Type B pancreatic cell (in vitro differentiated cells): Measurements from ENCODE around the gene TMEM267. TPM values are rescaled to one million over a fixed set of nuclear protein-coding genes. Genes with fewer than 3 reads are reported as not detected.
A peak's percentile ranks its signal among the peaks of the same experiment; 100 is the strongest.
"Not testable (repeated sequence)": the region's sequence is repeated elsewhere in the genome, so short reads cannot be mapped to it uniquely, and the experiment has no call there.

Experiments used
- DNase-seq: peaks from one replicate; pipeline ENCODE4 v3.0.0; 2021; ENCODE audit warnings: mixed read lengths; ENCODE audit not compliant: unreplicated experiment; ENCODE audit errors: extremely low spot score
- H3K27ac Mint-ChIP-seq: 2 replicates; pipeline ENCODE4 v1.8.0; 2021; ENCODE audit warnings: mild to moderate bottlenecking, mixed read lengths
- H3K27me3 Mint-ChIP-seq: 2 replicates; pipeline ENCODE4 v1.8.0; 2021; ENCODE audit warnings: mixed read lengths
- H3K36me3 Mint-ChIP-seq: 2 replicates; pipeline ENCODE4 v1.8.0; 2021; ENCODE audit warnings: mixed read lengths
- H3K4me1 Mint-ChIP-seq: one replicate; pipeline ENCODE4 v1.8.0; 2021; ENCODE audit warnings: mixed read lengths; ENCODE audit not compliant: unreplicated experiment
- H3K4me3 Mint-ChIP-seq: 2 replicates; pipeline ENCODE4 v1.8.0; 2021; ENCODE audit warnings: mild to moderate bottlenecking, mixed read lengths
- H3K9me3 Mint-ChIP-seq: 2 replicates; pipeline ENCODE4 v1.8.0; 2021; ENCODE audit warnings: mixed read lengths
- total RNA-seq: library from RNA; stranded (reverse); gene quantifications from 2 replicates; pipeline ENCODE4 v1.2.1, GENCODE V29; 2021; ENCODE audit warnings: low replicate concordance
- TF ChIP-seq, protein P1 (sequence below): fragments of 200-600 bp; sonication (generic); conservative IDR thresholded peaks from 2 replicates; pipeline ENCODE4 v1.5.0; 2021; ENCODE audit warnings: antibody characterized with exemption, mild to moderate bottlenecking

The TMEM267 gene
- total RNA-seq, 1 donor from 2014 or later, result 11.4 TPM

- no peaks in the 10 kb centered on the region for H3K36me3 Mint-ChIP-seq
- H3K27me3 Mint-ChIP-seq, result no peaks in the 10 kb centered on the region
- no peak within 1 kb of the TSS for H3K27ac Mint-ChIP-seq
- no peaks in the 10 kb centered on the region for H3K4me1 Mint-ChIP-seq
- no peaks in the 10 kb centered on the region for H3K9me3 Mint-ChIP-seq
- TF ChIP-seq, protein P1, sequence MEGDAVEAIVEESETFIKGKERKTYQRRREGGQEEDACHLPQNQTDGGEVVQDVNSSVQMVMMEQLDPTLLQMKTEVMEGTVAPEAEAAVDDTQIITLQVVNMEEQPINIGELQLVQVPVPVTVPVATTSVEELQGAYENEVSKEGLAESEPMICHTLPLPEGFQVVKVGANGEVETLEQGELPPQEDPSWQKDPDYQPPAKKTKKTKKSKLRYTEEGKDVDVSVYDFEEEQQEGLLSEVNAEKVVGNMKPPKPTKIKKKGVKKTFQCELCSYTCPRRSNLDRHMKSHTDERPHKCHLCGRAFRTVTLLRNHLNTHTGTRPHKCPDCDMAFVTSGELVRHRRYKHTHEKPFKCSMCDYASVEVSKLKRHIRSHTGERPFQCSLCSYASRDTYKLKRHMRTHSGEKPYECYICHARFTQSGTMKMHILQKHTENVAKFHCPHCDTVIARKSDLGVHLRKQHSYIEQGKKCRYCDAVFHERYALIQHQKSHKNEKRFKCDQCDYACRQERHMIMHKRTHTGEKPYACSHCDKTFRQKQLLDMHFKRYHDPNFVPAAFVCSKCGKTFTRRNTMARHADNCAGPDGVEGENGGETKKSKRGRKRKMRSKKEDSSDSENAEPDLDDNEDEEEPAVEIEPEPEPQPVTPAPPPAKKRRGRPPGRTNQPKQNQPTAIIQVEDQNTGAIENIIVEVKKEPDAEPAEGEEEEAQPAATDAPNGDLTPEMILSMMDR, result no peak
- H3K4me3 Mint-ChIP-seq, result no peak within 1 kb of the TSS
- DNase-seq, result no peak
Observed at GRCh38 chr5:43412156-43412555, 71.5 kb downstream of the TMEM267 start, which contains the start of gene CCL28. CCL28 (minus strand) TSS chr5:43412391; CDS start chr5:43412316, 75 bp downstream.

DNA sequence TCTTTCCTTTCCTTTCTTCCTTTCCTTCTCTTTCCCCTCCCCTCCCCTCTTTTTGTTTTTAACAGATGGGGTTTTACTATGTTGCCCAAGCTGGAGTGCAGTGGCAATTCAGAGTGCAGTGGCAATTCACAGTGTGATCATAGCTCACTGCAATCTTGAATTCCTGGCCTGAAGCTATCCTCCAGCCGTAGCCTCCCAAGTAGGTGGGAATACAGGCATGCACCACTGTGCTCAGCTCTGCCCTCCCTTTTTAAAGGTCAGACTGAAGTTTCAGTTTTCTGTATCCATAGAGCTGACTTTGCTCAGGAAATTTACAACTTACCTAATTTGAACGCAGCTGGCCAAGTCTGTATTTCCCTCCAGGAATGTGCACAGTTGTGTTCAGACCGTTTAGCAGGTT is 72.2 kb downstream of the TMEM267 start:
- Mint-ChIP-seq H3K4me1 (no peaks in the 10 kb centered on the region), H3K27me3 (no peaks in the 10 kb centered on the region), H3K4me3 (no peak overlapping the region), H3K36me3 (no peaks in the 10 kb centered on the region), H3K9me3 (no peaks in the 10 kb centered on the region), H3K27ac (no peak overlapping the region)
- DNase-seq, result no peak
- TF ChIP-seq, protein P1, result no peak

DNA sequence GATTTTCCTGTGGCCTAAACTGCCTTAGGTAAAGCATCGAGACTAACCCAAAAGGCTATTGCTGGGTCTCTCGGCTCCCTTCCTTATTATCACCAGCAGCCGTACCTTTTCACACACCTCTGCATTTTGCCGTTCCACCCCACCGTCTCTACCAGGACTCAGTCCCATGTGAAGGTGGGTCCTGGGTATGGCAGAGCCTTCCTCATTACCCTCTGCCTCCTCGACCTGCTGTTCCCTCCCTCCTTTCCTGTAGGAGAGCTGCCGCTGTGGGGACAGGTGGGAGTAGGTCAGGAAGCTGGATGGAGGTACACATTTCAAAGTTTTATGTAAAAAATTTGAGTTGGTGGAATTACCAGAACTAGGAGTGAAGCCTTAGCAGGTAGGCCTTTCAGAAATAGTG is 73.3 kb downstream of the TMEM267 start:
- no peaks in the 10 kb centered on the region for H3K36me3 Mint-ChIP-seq
- H3K4me1 Mint-ChIP-seq, result no peaks in the 10 kb centered on the region
- TF ChIP-seq, protein P1, result no peak
- DNase-seq, result no peak
- no peaks in the 10 kb centered on the region for H3K9me3 Mint-ChIP-seq
- no peak overlapping the region for H3K27ac Mint-ChIP-seq
- H3K4me3 Mint-ChIP-seq, result no peak overlapping the region
- H3K27me3 Mint-ChIP-seq, result peaks cover 2% of the 10 kb centered on the region

DNA sequence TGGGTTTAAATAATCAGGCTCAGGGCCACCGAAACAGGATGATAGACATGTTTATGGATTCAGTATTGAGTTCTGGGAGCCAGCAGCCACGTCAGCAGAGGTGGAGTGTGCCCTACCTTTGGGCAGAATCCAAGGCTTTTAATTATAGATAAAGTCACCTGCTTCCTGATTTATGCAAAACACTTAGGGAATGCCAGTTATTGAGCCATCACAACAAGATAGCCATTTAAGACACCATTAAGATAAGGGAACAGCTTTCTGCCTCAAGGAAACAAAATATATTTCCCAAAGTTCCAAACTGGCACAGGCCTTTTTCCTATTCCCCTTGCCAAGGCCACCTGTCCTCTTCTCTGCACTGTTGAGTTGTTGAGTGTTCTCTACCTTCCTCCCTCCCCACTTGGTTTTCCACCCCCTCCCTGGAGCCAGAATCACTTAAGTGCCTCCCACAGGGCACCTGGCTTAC is 73.8 kb downstream of the TMEM267 start:
- Mint-ChIP-seq H3K4me1 (no peaks in the 10 kb centered on the region), H3K27me3 (peaks cover 7% of the 10 kb centered on the region), H3K9me3 (no peaks in the 10 kb centered on the region), H3K27ac (no peak overlapping the region), H3K36me3 (no peaks in the 10 kb centered on the region), H3K4me3 (no peak overlapping the region)
- TF ChIP-seq, protein P1, result no peak
- DNase-seq, result no peak

- not testable (repeated sequence) for H3K27ac Mint-ChIP-seq, H3K4me3 Mint-ChIP-seq, H3K9me3 Mint-ChIP-seq, DNase-seq, H3K36me3 Mint-ChIP-seq, H3K4me1 Mint-ChIP-seq
- H3K27me3 Mint-ChIP-seq, result peaks cover 25% of the 10 kb centered on the region
Observed at GRCh38 chr5:43402524-43403066, 81.1 kb downstream of the TMEM267 start.

DNA sequence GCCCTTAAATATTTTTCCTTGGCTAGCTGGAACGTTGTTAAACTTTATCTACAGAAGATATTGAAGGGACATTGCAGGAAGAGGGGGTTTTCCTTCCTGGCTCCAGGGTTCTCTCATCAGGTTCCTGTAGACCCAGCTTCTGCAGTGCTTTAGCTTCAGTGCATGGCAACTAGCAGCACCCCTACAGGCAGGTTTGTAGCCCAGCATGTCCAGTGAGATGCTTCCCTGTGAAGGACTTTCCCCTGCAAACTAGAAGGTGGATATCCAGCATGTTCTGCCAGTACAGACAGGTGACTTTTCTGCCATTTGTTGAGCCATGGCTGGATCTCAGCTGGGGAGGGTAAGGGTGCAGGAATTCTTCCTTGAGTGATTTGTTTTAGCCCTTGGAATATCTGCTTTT is 81.8 kb downstream of the TMEM267 start:
- no peak for DNase-seq
- H3K9me3 Mint-ChIP-seq, result no peaks in the 10 kb centered on the region

More for the DNA sequence above, 81.8 kb downstream of the TMEM267 start:
- peaks cover 25% of the 10 kb centered on the region for H3K27me3 Mint-ChIP-seq
- no peaks in the 10 kb centered on the region for H3K4me1 Mint-ChIP-seq
- H3K27ac Mint-ChIP-seq, result no peak overlapping the region
- H3K4me3 Mint-ChIP-seq, result no peak overlapping the region
- H3K36me3 Mint-ChIP-seq, result no peaks in the 10 kb centered on the region
- TF ChIP-seq, protein P1, result peak; percentile 35
